ENCODE results near the gene IL22RA2. TPM values are rescaled to one million over a fixed set of nuclear protein-coding genes. Genes with fewer than 3 reads are reported as not detected.

IL22RA2 gene
- total RNA-seq, 1 experiment from 2014 or later = not detected

DNA sequence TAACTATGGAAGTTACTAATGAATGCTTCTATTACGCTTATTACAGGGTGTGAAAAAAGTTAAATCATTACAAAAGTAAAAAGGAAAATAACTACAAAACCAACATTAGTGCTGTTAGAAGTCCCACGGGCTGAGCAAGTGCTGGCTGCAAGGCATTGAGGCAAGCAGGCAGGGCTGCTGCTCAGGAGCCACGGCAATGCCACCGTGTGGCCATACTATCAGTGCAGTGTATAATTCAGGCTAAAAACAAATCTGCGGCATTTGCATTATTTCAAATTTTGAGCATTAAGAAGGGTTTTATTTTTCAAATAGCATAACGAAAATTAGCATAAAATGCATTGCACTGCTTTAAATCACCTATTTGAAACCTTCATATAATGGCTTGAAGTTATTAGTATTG lies 28.6 kb upstream of the IL22RA2 start:
- in situ Hi-C loops (cut with HindIII; ENCODE audit: low pct_unique_long_range_greater_than_20kb, low sequenced_read_pairs) = no loop called here
- DNase-seq (ENCODE audit: low read depth) = no peak

DNA sequence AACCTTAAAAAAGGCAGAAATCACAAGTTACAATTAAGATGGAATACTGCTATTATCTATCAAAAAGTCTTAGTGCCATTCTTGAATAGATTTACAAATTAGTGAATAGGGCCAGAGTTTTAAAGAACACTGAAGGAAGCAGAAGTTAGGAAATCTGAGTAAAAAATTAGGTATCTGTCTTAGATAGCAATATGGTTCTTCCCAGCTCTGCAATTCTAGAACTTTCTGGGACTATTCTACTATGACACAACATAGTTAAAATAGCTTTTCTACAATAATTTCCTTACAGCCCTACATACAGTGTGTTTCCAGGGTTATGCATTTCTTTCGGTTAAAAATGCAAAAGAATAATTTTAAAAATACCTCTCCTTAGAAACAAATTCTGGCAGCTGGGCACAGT lies 27.6 kb upstream of the IL22RA2 start:
- in situ Hi-C loops (cut with HindIII; ENCODE audit: low pct_unique_long_range_greater_than_20kb, low sequenced_read_pairs) = no loop called here
- no peak for DNase-seq (ENCODE audit: low read depth)

- DNase-seq (ENCODE audit: low read depth) = no peak
- in situ Hi-C loops (cut with HindIII; ENCODE audit: low pct_unique_long_range_greater_than_20kb, low sequenced_read_pairs) = no loop called here
These were observed 26.8 kb upstream of the IL22RA2 start for GRCh38 chr6:137200288-137200687.

GRCh38 chr6:137197684-137198645 lies 24.5 kb upstream of the IL22RA2 start:
- DNase-seq (ENCODE audit: low read depth) = no peak
- in situ Hi-C loops (cut with HindIII; ENCODE audit: low pct_unique_long_range_greater_than_20kb, low sequenced_read_pairs) = no loop called here

GRCh38 chr6:137193256-137194070 lies 20.0 kb upstream of the IL22RA2 start:
- no peak for DNase-seq (ENCODE audit: low read depth)
- in situ Hi-C loops (cut with HindIII; ENCODE audit: low pct_unique_long_range_greater_than_20kb, low sequenced_read_pairs) = no loop called here

DNA sequence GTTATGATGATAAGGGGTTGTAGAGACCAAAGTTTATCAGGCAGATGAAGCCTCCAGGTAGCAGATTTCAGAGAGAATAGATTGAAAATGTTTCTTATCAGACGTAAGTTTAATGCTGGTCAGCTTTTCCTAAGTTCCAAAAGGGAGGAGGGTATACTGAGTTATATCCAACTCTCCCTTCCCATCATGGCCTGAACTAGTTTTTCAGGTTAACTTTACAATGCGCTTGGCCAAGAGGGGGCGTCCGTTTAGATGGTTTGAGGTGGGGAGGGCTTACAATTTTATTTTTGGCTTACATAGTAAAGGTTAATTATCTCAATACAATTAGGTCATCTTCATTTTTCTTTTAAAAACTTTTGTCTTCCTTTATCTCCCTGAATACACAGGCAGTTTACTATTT lies 19.4 kb upstream of the IL22RA2 start:
- DNase-seq (ENCODE audit: low read depth) = no peak
- in situ Hi-C loops (cut with HindIII; ENCODE audit: low pct_unique_long_range_greater_than_20kb, low sequenced_read_pairs) = no loop called here

GRCh38 chr6:137191670-137192069 lies 18.2 kb upstream of the IL22RA2 start:
- in situ Hi-C loops (cut with HindIII; ENCODE audit: low pct_unique_long_range_greater_than_20kb, low sequenced_read_pairs) = no loop called here

GRCh38 chr6:137191236-137191635 lies 17.8 kb upstream of the IL22RA2 start:
- no peak for DNase-seq (ENCODE audit: low read depth)
- in situ Hi-C loops (cut with HindIII; ENCODE audit: low pct_unique_long_range_greater_than_20kb, low sequenced_read_pairs) = no loop called here

More at GRCh38 chr6:137191670-137192069, 18.2 kb upstream of the IL22RA2 start:
- DNase-seq (ENCODE audit: low read depth) = no peak

DNA sequence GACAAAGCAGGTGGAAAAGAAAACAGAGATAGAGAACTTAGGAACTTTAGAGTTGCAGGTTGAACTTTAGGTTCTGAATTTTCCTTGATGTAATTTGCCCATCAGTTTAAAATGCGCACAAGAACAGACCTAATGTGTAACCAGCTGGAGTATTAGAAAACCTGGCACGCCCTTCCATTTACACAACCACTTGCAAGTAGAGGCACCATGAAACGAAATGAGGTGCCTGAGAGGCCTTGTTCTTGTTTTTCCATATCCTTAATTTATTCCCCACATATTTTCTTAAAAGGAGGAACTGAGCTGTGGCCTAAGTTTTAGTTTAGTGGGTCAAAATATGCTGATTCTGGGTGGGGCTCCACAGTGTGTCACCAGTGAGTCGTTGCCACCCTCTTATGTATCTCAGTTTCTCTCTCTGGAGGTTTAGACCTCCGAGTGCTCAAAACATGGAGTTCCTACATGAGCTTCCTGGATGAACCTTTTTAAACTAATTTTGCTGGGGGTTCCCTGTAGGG lies 17.2 kb upstream of the IL22RA2 start:
- DNase-seq (ENCODE audit: low read depth) = no peak
- in situ Hi-C loops (cut with HindIII; ENCODE audit: low pct_unique_long_range_greater_than_20kb, low sequenced_read_pairs) = no loop called here

DNA sequence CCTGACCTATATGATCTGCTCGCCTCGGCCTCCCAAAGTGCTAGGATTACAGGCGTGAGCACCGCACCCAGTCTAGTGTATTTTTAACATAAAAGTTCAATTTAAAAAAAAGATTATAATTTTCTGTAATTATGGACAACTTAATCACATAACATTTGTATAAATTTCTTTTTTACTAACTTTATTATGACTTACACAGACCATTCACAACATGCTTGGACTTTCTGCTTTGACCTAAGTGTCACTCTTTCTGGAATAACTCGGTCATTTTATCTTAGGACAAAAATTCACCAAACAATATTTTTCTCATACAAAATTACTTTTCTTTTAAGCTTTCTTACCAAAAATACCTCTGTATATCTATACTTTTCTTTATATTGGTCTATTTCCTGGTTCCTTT lies 15.4 kb upstream of the IL22RA2 start:
- DNase-seq (ENCODE audit: low read depth) = peak; percentile 20
- in situ Hi-C loops (cut with HindIII; ENCODE audit: low pct_unique_long_range_greater_than_20kb, low sequenced_read_pairs) = no loop called here

GRCh38 chr6:137185290-137185689 lies 11.8 kb upstream of the IL22RA2 start:
- in situ Hi-C loops (cut with HindIII; ENCODE audit: low pct_unique_long_range_greater_than_20kb, low sequenced_read_pairs) = no loop called here
- DNase-seq (ENCODE audit: low read depth) = no peak

GRCh38 chr6:137182654-137183073 lies 9.2 kb upstream of the IL22RA2 start:
- DNase-seq (ENCODE audit: low read depth) = no peak
- in situ Hi-C loops (cut with HindIII; ENCODE audit: low pct_unique_long_range_greater_than_20kb, low sequenced_read_pairs) = no loop called here

DNA sequence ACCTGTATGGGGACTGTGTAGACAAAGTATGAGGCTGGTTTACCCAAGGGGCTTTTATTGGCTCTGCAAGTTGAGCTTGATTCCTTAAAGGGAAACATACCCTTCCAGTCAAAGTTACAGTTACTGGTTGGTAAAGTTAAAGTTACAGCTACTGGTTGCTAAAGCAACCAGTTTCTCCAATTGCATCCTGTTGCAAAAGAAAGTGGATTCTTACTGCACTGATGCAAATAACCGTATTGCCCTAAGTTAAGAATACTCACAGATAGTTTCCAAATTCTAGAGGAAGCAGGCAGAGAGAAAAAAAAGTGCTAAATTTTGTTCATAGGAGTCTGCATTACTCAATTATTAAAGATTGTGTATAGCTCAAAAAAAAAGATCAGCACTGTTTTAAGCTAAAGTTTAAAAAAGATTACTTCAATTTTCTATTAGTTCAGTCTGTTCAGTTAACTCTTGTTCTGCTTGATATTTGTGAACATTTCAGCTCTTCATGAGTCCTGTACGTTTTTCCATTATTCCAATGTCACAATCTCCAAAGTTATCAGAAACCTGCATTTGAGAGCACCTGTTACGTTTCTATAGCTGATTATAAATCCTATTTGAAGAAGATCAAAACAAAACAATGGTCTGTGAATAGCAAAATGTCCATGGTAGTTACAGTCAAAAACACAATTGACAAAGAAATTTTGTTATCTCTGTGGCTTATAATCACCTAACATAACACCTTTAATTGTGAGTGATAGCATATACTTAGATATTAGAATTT lies 8.6 kb upstream of the IL22RA2 start:
- in situ Hi-C loops (cut with HindIII; ENCODE audit: low pct_unique_long_range_greater_than_20kb, low sequenced_read_pairs) = no loop called here
- peak; percentile 6 for DNase-seq (ENCODE audit: low read depth)

- in situ Hi-C loops (cut with HindIII; ENCODE audit: low pct_unique_long_range_greater_than_20kb, low sequenced_read_pairs) = no loop called here
- no peak for DNase-seq (ENCODE audit: low read depth)
These were observed 4.2 kb upstream of the IL22RA2 start for GRCh38 chr6:137177611-137178010.

- no peak for DNase-seq (ENCODE audit: low read depth)
- in situ Hi-C loops (cut with HindIII; ENCODE audit: low pct_unique_long_range_greater_than_20kb, low sequenced_read_pairs) = no loop called here
These were observed 3.3 kb upstream of the IL22RA2 start for GRCh38 chr6:137176729-137177128.

- DNase-seq (ENCODE audit: low read depth) = no peak
- in situ Hi-C loops (cut with HindIII; ENCODE audit: low pct_unique_long_range_greater_than_20kb, low sequenced_read_pairs) = no loop called here
These were observed 2.4 kb upstream of the IL22RA2 start for GRCh38 chr6:137175868-137176245.

GRCh38 chr6:137175157-137175867 lies 1.9 kb upstream of the IL22RA2 start:
- in situ Hi-C loops (cut with HindIII; ENCODE audit: low pct_unique_long_range_greater_than_20kb, low sequenced_read_pairs) = no loop called here
- DNase-seq (ENCODE audit: low read depth) = no peak

All from Caki2 (cell line).